ENCODE results near the gene GALNTL6.

GALNTL6 gene

GRCh38 chr4:172134521-172134920 lies 321.3 kb downstream of the GALNTL6 start:
- TF ChIP-seq POLR2A (IDR thresholded peaks at IDR 0.05; ENCODE audit: low read length), result no peak
- TF ChIP-seq GATA1 (IDR thresholded peaks at IDR 0.05; ENCODE audit: low read depth, low read length), result no peak
- DNase-seq, result no peak

GRCh38 chr4:172141025-172141424 lies 327.8 kb downstream of the GALNTL6 start:
- TF ChIP-seq GATA1 (IDR thresholded peaks at IDR 0.05; ENCODE audit: low read depth, low read length) (no peak), POLR2A (IDR thresholded peaks at IDR 0.05; ENCODE audit: low read length) (no peak)
- no peak for DNase-seq

- TF ChIP-seq GATA1 (IDR thresholded peaks at IDR 0.05; ENCODE audit: low read depth, low read length) (no peak), POLR2A (IDR thresholded peaks at IDR 0.05; ENCODE audit: low read length) (no peak)
- DNase-seq, result peak in 1 of 2 experiments; percentile 20
These were observed 329.1 kb downstream of the GALNTL6 start for GRCh38 chr4:172142281-172142741.

GRCh38 chr4:172143605-172144314 lies 330.6 kb downstream of the GALNTL6 start:
- DNase-seq, result peak; percentile 22 to 60
- TF ChIP-seq GATA1 (IDR thresholded peaks at IDR 0.05; ENCODE audit: low read depth, low read length) (no peak), POLR2A (IDR thresholded peaks at IDR 0.05; ENCODE audit: low read length) (no peak)

- DNase-seq, result no peak
- TF ChIP-seq POLR2A (IDR thresholded peaks at IDR 0.05; ENCODE audit: low read length), result no peak
- no peak for TF ChIP-seq GATA1 (IDR thresholded peaks at IDR 0.05; ENCODE audit: low read depth, low read length)
These were observed 334.5 kb downstream of the GALNTL6 start for GRCh38 chr4:172147687-172148086.

GRCh38 chr4:172149329-172149728 lies 336.1 kb downstream of the GALNTL6 start:
- DNase-seq, result no peak
- TF ChIP-seq POLR2A (IDR thresholded peaks at IDR 0.05; ENCODE audit: low read length) (no peak), GATA1 (IDR thresholded peaks at IDR 0.05; ENCODE audit: low read depth, low read length) (no peak)

- DNase-seq, result no peak
- TF ChIP-seq POLR2A (IDR thresholded peaks at IDR 0.05; ENCODE audit: low read length) (no peak), GATA1 (IDR thresholded peaks at IDR 0.05; ENCODE audit: low read depth, low read length) (no peak)
These were observed 339.1 kb downstream of the GALNTL6 start for GRCh38 chr4:172152284-172152683.

- no peak for TF ChIP-seq GATA1 (IDR thresholded peaks at IDR 0.05; ENCODE audit: low read depth, low read length)
- no peak for TF ChIP-seq POLR2A (IDR thresholded peaks at IDR 0.05; ENCODE audit: low read length)
- peak in 1 of 2 experiments; percentile 18 for DNase-seq
These were observed 340.5 kb downstream of the GALNTL6 start for GRCh38 chr4:172153719-172154118.

- DNase-seq, result no peak
- TF ChIP-seq GATA1 (IDR thresholded peaks at IDR 0.05; ENCODE audit: low read depth, low read length), result no peak
- TF ChIP-seq POLR2A (IDR thresholded peaks at IDR 0.05; ENCODE audit: low read length), result no peak
These were observed 342.7 kb downstream of the GALNTL6 start for GRCh38 chr4:172155838-172156345.

GRCh38 chr4:172157946-172158345 lies 344.7 kb downstream of the GALNTL6 start:
- DNase-seq, result no peak
- TF ChIP-seq GATA1 (IDR thresholded peaks at IDR 0.05; ENCODE audit: low read depth, low read length) (no peak), POLR2A (IDR thresholded peaks at IDR 0.05; ENCODE audit: low read length) (no peak)

GRCh38 chr4:172163215-172163614 lies 350.0 kb downstream of the GALNTL6 start:
- DNase-seq, result no peak
- TF ChIP-seq POLR2A (IDR thresholded peaks at IDR 0.05; ENCODE audit: low read length) (no peak), GATA1 (IDR thresholded peaks at IDR 0.05; ENCODE audit: low read depth, low read length) (no peak)

GRCh38 chr4:172168888-172169287 lies 355.7 kb downstream of the GALNTL6 start:
- no peak for DNase-seq
- no peak for TF ChIP-seq GATA1 (IDR thresholded peaks at IDR 0.05; ENCODE audit: low read depth, low read length)
- TF ChIP-seq POLR2A (IDR thresholded peaks at IDR 0.05; ENCODE audit: low read length), result no peak

- TF ChIP-seq GATA1 (IDR thresholded peaks at IDR 0.05; ENCODE audit: low read depth, low read length) (no peak), POLR2A (IDR thresholded peaks at IDR 0.05; ENCODE audit: low read length) (no peak)
- DNase-seq, result no peak
These were observed 356.7 kb downstream of the GALNTL6 start for GRCh38 chr4:172169871-172170270.

- no peak for TF ChIP-seq POLR2A (IDR thresholded peaks at IDR 0.05; ENCODE audit: low read length)
- no peak for TF ChIP-seq GATA1 (IDR thresholded peaks at IDR 0.05; ENCODE audit: low read depth, low read length)
- DNase-seq, result no peak
These were observed 360.0 kb downstream of the GALNTL6 start for GRCh38 chr4:172173206-172173605.

GRCh38 chr4:172177382-172177781 lies 364.2 kb downstream of the GALNTL6 start:
- no peak for TF ChIP-seq GATA1 (IDR thresholded peaks at IDR 0.05; ENCODE audit: low read depth, low read length)
- no peak for TF ChIP-seq POLR2A (IDR thresholded peaks at IDR 0.05; ENCODE audit: low read length)
- no peak for DNase-seq
